Neural crest cell (in vitro differentiated cells): Measurements from ENCODE around the gene KRTAP4-12. TPM values are rescaled to one million over a fixed set of nuclear protein-coding genes. Genes with fewer than 3 reads are reported as not detected.
"Not testable (repeated sequence)": the region's sequence is repeated elsewhere in the genome, so short reads cannot be mapped to it uniquely, and the experiment has no call there.

Experiments
- DNase-seq: peaks from one replicate; pipeline ENCODE4 v3.0.0; 2021; ENCODE audit warnings: low read depth, mixed read lengths, low spot score
- H3K27ac Mint-ChIP-seq: one replicate; pipeline ENCODE4 v1.8.0; 2021; ENCODE audit warnings: mild to moderate bottlenecking, mixed read lengths; ENCODE audit not compliant: unreplicated experiment
- H3K27me3 Mint-ChIP-seq: 2 replicates; pipeline ENCODE4 v1.8.0; 2021; ENCODE audit warnings: low read depth, mild to moderate bottlenecking, mixed read lengths
- H3K36me3 Mint-ChIP-seq: 2 replicates; pipeline ENCODE4 v1.8.0; 2021; ENCODE audit warnings: low read depth, mild to moderate bottlenecking, mixed read lengths
- H3K4me1 Mint-ChIP-seq: 2 replicates; pipeline ENCODE4 v1.8.0; 2021; ENCODE audit warnings: mixed read lengths
- H3K4me3 Mint-ChIP-seq: one replicate; pipeline ENCODE4 v1.8.0; 2021; ENCODE audit warnings: mild to moderate bottlenecking, mixed read lengths
- H3K9me3 Mint-ChIP-seq: 2 replicates; pipeline ENCODE4 v1.8.0; 2021; ENCODE audit warnings: mixed read lengths
- CTCF ChIP-seq: fragments of 200-600 bp; sonication (generic); conservative IDR thresholded peaks from 2 replicates; pipeline ENCODE4 v1.5.0; 2021; ENCODE audit warnings: antibody characterized with exemption, mild to moderate bottlenecking
- total RNA-seq: library from RNA; stranded (reverse); gene quantifications from 2 replicates; pipeline ENCODE4 v1.2.1, GENCODE V29; 2021

The KRTAP4-12 gene
- total RNA-seq, 1 donor from 2014 or later = not detected

DNA sequence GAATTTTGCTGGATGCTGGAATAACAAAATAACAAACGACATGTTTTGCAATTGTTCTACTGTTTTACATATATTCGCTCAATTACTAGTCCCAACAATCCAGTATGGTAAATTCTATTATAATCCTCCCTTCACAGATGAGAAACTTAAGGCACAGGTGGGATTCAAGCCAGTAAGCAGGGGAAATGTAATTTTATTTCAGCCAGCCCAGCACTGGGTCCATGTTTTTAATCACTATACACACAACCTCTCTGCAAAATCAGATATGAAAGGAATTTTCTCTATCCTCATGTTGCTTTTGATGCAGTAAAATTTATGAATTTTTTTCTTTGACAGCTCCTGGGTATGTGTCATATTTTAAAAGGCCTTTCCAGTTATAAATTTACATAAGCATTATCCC is 21.3 kb upstream of the KRTAP4-12 start:
- Mint-ChIP-seq H3K4me3 (no peak overlapping the region), H3K27me3 (peaks cover 17% of the 10 kb centered on the region), H3K27ac (no peak overlapping the region), H3K36me3 (peaks cover 10% of the 10 kb centered on the region), H3K9me3 (peaks cover 18% of the 10 kb centered on the region), H3K4me1 (no peaks in the 10 kb centered on the region)
- DNase-seq = no peak
- no peak for TF ChIP-seq CTCF

DNA sequence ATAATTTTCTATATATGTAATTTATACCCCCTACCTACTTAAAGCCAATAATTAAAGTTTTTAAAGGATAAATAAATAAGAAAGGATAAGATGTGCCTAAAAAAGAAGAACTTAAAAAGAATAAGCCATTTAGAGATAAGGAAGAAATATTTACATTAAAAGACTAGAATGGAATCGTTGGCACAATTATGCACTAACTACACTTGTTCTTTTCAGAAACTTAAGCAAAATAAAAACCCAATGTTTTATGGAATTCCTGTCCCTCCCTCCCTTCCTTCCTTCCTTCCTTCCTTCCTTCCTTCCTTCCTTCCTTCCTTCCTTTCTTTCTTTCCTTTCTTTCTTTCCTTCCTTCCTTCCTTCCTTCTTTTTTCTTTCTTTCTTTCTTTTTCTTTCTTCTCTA is 20.9 kb upstream of the KRTAP4-12 start:
- Mint-ChIP-seq H3K4me1 (no peaks in the 10 kb centered on the region), H3K27ac (no peak overlapping the region), H3K27me3 (peaks cover 17% of the 10 kb centered on the region), H3K9me3 (peaks cover 18% of the 10 kb centered on the region), H3K36me3 (peaks cover 10% of the 10 kb centered on the region), H3K4me3 (no peak overlapping the region)
- no peak for TF ChIP-seq CTCF
- no peak for DNase-seq

- Mint-ChIP-seq H3K4me1 (no peaks in the 10 kb centered on the region), H3K27me3 (peaks cover 5% of the 10 kb centered on the region), H3K4me3 (no peak overlapping the region), H3K9me3 (peaks cover 30% of the 10 kb centered on the region), H3K27ac (no peak overlapping the region), H3K36me3 (peaks cover 16% of the 10 kb centered on the region)
- no peak for TF ChIP-seq CTCF
- no peak for DNase-seq
Measured at GRCh38 chr17:41141361-41141760, 17.4 kb upstream of the KRTAP4-12 start.

GRCh38 chr17:41140360-41141131 is 16.6 kb upstream of the KRTAP4-12 start, which contains the start of gene KRTAP4-6:
Gene KRTAP4-6, minus strand, starts transcription at chr17:41140544. Its CDS starts 57 bp downstream, at chr17:41140487.
- Mint-ChIP-seq H3K4me3 (no peak within 1 kb of the TSS), H3K36me3 (peaks cover 16% of the 10 kb centered on the region), H3K4me1 (no peaks in the 10 kb centered on the region), H3K9me3 (peaks cover 30% of the 10 kb centered on the region), H3K27me3 (peaks cover 5% of the 10 kb centered on the region), H3K27ac (no peak within 1 kb of the TSS)
- no peak for TF ChIP-seq CTCF
- DNase-seq = no peak

DNA sequence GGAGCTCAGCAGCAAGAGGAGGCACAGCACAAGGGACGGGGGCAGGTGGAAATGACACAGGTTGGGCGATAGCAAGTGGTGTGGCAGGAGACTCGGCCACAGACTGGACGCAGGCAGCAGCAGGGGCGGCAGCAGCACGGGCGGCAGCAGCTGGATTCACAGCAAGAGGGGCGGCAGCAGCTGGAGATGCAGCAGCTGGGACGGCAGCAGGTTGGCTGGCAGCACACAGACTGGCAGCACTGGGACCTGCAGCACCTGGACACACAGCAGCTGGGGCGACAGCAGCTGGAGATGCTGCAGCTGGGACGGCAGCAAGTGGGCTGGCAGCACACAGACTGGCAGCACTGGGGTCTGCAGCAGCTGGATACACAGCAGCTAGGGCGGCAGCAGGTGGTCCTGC is 15.9 kb upstream of the KRTAP4-12 start:
- Mint-ChIP-seq H3K9me3 (peaks cover 30% of the 10 kb centered on the region), H3K36me3 (peaks cover 16% of the 10 kb centered on the region)
- not testable (repeated sequence) for H3K27ac Mint-ChIP-seq, DNase-seq, H3K4me3 Mint-ChIP-seq, H3K4me1 Mint-ChIP-seq, H3K27me3 Mint-ChIP-seq
